Stromal cell of bone marrow (primary cell): ENCODE results near the gene SLC35E2B.
"Not testable (repeated sequence)": the region's sequence is repeated elsewhere in the genome, so short reads cannot be mapped to it uniquely, and the experiment has no call there.

Experiments used
- DNase-seq: peaks from one replicate; pipeline ENCODE4 v3.0.0-alpha.2; 2012; ENCODE audit warnings: low read depth

The SLC35E2B gene

GRCh38 chr1:1674806-1675205 is 17.8 kb downstream of the SLC35E2B start:
- not testable (repeated sequence) for DNase-seq

GRCh38 chr1:1672181-1672965 is 20.2 kb downstream of the SLC35E2B start:
- DNase-seq, result no peak

DNA sequence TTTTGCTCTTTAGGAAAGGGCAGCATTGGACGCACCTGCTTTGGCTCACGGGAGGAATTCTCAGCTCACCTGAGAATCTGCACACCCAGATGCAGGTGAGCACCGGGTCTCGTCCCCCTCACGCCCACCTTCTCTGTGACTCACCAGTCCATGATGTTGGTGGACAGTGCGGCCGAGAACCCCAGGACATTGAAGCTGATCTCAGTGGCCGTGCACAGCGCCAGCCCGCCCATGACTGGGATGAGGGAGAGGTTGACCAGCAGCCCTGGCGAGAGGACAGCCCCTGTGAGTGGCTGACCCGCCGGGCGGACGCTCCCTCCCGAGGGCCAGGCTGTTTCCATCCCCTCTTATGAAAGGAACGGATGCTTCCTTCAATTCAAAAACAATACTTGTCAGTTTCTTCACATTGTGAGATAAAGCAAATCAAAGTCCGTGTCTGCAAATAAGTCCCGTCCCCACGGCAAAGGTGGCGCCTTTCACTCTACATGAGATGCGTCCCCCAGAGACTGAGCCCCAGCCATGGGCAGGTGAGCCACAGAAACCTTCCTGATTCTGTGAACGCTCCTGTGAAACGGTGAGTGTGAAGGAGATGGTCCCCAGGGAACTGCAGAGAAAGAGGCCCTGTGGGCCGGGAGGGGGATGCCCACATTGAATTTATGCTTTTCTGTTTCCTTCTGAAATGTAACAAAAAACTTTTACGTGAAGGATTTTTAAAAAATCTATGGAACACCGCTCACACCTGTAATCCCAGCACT is 21.1 kb downstream of the SLC35E2B start:
- DNase-seq, result no peak

DNA sequence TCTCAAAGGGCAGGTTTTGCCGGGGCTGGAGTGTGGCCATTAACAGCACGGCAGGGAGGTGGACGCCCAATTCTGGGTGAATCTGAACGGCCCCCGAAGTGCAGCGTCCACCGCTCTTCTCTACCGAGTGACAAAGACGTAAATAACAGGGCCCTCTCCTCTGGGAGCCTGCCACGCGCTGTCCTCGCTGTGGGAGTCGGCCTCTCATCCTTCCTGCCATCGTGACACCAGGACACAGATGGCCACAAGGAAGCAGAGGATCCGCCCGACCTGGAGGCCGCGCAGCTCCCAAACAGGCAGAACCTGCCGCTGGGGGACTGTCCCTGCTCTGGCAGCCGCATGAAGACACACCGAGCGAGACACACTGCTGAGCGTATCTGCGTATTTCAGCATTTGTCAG is 21.7 kb downstream of the SLC35E2B start:
- DNase-seq, result no peak

DNA sequence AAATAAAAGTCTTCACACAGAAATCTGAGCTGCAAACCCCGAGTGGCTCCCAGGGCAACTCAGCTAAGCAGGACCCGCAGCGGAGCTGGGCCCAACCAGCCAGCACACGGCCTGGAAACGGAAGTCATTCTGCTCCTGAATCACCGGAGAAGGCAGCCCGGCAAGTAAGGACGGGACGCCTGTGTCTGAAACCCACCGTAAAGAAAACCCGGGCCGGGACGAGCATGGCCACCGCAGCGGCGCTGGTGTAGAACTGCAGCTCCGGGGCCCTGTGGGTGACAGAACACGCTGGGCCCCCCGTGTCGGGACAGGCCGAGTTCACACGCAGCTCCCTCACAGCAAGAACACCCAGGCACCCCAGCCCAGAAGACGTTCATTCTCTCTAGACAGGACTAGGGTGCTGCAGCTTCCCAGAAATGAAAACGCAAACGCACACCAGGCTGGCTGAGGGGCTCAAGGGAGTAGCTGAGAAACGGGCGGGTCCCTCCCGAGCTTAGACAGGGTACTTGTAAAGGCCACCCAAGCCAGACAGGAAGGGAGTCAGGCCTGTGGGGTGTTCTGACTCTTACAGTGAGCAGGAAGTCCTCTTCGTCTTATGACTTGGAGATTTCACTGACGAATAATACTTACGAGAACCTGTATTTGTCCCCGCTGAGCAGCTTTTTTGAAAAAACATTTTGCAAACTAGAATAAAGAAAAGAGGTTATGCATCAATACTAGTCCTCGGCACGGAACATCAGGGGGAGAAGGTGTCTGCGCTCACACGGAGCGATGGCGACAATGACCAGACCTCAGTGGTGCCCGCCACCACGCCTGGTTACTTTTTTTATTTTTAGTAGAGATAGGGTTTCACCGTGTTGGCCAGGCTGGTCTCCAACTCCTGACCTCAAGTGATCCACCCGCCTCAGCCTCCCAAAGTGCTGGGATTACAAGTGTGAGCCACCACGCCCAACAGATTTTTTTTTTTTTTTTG is 22.8 kb downstream of the SLC35E2B start:
- no peak for DNase-seq

GRCh38 chr1:1666526-1666925 is 26.1 kb downstream of the SLC35E2B start:
- DNase-seq, result no peak

DNA sequence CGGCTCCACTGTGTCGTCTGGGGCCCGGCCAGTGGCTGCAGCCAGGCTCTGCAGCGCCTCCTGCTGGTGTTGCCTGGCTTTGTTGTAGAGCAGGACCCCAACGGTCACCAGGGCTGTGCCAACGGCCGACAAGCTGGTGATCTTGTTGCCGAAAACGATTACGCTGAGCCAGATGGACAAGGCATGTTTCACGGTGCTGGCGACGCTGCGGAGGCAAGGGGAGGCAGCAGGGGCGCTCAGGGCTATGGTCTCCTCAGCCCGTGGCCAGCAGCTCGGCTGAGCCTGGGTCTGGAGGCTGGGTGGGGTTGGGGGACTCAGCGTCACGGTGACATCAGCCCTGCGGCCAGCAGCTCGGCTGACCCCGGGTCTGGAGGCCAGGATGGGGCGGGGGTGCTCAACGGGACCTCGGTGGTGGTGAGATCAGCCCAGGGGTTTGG is 26.8 kb downstream of the SLC35E2B start:
- no peak for DNase-seq

DNA sequence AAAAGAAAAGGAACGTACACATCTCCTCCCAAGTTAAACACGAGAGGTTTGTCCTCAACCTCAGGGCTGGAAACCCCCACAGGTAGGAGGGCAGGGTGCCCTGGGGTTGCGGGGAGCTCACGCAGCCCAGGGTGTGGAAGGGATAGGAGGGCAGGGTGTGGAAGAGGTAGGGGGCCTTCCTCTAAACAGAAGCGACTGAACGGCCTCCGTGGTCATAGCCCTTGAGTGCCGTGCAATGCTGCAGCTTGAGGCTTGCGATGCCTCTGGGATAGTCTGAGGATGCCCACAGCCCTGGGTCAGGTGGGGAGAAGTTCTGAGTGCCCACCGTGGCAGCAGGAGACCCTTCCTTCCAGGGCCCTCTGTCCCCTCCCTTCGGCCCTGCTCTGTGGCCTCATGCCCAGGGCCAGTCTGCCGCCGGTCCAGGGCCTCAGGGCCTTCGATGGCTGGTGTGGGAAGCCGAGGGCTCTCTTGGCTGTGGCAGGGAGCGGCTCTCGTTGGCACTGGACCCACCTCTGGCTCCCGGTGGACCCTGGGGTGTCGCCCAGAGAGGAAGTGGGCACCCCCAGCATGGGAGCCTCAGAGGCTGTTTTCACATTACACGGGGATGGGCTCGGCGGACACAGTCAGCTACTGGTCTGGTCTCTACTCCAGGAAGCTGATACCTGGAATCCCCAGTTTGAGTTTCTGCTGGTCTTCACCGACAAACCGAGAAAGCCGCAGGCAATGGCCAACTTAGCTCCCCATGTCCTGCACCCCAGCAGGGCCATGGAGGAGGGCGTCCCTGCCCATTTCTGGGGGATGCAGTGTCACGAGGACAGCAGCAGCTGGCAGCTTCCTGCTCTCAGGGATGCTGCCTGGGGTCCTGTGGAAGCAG is 27.4 kb downstream of the SLC35E2B start:
- DNase-seq, result no peak

- not testable (repeated sequence) for DNase-seq
These were observed 28.3 kb downstream of the SLC35E2B start for GRCh38 chr1:1664318-1664717.

DNA sequence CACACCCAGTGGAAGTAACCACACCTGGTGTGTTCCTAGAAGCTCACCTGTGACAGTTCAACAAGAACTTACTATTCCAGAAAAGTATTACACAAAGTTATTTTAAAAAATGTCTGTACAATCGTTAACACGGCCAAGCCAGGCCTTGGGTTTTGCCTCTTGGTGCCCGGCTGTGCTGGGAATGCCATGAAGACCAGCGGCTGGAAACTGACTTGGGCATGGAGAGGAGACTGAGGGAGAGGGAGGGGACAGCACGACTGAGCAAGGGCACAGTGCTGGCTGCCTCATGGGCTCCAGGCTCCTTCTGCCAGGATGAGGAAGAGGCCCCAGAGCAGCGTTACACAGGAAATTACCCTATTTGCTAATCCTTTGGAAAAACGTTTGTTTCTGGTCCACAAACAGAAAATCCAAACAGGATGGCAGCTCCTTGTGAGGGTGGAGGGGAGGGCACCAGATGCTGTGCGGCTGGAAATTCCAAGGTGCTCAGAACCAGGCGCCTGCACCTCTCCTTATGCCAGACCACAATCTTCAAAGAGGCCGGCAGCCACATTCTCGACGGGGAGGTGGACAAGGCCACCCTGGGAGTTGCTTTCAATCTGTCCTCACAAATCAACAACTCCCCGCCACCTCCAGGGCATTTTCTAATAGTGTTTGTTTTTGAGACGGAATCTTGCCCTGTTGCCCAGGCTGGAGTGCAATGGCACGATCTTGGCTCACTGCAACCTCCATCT is 29.6 kb downstream of the SLC35E2B start:
- not testable (repeated sequence) for DNase-seq

DNA sequence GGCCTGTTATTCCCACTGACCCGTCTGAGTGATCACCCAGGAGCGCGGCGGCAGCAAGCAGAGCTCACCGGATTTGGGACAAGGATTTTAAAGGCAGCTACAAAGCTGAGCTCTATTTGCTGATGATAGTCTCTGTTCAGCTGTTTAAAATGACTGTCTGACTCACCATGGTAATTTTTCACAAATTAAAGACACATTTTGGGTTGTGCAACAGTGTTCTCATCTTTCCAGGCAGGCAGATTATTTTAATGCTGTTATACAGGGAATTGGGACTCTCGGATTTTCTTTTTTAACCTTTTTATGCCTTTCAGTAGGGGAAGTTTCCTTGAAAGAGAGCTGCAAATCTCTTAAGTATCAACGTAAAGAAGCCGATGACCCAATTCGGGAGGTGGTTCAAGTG is 30.2 kb downstream of the SLC35E2B start:
- peak; percentile 38 for DNase-seq

DNA sequence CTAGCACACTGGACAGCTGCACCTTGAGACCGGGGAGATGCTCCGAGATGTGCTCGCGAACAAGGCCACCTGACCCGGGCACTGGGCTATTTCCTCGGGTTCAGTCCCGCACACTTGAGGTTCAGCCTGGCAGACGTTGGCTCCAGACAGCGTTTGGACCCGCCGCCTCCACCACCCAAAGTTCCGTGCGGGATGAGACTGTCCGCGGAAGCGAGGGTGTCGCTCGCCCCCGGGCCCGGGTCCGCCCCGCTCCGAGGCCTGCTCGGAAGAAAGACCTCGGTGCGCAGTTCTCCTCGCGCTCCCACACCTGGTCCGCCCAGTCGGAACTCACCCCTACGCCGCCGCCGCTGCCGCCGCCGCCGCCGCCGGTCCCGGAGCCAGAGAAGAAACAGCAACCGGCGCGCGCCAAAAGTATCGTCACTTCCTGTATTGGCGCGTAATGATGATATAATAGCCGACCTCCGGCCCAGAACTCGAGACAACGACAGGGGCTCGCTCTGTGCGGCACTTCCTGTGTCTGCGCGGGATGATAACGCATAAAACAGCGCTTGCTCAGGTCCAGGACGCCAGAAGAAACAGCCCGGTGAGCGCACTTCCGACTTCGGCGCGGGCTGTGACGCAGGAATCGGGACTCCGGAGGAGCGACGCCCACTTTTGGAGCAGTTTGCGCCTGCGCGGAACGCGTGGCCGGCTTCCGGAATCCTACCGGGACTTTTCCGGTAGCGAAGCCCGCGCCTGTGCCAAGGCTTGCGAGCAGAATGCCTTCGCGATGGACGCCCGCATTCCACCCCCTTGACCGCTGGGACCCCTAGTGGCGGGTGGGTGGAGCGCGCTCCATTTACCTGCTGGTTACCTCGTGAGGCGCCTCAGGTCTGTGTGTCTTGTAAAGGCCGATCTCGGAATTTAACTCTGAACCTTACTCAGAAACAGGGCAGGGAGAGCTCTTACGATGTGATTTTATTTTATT is 33.7 kb downstream of the SLC35E2B start, which contains the start of gene CDK11B:
TSS of gene CDK11B (minus strand) at position 422 of the 967 bp plus-strand sequence. CDS start 1,519 bp downstream, outside the sequence.
- peak; percentile 91 for DNase-seq

- DNase-seq, result not testable (repeated sequence)
These were observed 44.3 kb downstream of the SLC35E2B start for GRCh38 chr1:1648265-1648664.

DNA sequence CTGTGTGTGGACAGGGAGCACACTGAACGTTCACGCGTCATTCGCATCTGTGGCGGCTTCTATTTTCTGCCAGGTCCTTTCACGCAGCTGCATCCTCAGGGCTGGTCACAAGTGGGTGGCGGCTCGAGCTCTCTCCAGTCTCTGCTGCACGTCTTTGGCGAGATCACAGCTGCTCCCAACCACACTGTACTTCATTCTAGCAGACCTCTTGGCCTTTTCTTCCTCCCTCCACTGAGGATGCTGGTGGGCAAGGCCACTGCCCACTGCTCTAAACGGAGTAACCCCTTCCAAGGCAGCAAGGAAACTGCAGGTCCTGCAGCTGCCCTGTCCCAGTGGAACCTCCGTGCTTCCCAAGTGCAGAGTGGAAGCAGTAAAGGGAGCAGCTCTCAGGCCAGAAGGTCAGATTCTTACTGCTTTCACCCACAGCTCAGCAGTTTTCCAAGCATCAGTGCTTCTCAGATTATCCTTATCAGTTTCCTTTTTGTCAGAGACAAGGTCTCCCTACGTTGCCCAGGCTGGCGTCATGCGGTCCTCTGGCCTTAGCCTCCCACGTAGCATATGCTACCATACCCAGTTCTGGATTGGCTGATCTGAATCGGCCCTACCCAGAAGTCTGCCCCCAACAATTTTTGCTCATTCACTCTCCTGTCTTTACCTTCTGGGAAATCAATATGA is 44.9 kb downstream of the SLC35E2B start:
- not testable (repeated sequence) for DNase-seq

GRCh38 chr1:1646326-1646725 is 46.3 kb downstream of the SLC35E2B start:
- not testable (repeated sequence) for DNase-seq

DNA sequence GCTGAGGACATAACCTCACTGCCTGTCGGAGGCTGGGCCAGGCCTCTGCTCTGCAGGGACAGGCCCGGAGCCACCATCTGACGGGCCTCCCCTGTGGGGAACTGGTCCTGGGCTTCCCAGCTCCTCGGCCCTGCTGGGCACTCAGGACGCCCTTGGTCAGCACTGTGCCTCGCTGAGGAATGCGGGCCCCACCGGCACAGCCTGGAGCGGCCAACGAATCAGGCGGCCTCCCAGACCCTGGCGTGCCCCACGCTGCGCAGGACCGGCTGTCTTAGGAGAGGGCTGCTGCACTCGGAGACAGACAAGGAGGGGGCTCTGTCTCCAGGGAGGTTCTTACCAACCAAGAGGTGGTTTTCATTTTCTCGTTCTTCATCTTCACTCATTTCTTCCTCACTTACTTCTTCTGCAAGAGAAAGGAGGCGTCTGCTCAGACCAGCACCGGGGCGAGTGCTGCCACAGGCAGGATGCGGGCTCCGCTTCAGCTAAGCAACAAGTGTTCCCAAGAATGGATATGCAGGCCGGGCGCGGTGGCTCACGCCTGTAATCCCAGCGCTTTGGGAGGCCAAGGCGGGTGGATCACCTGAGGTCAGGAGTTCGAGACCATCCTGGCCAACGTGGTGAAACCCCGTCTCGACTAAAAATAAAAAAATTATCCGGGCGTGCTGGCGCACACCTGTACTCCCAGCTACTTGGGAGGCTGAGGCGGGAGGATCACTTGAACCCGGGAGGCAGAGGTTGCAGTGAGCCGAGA is 51.7 kb downstream of the SLC35E2B start:
- not testable (repeated sequence) for DNase-seq

- not testable (repeated sequence) for DNase-seq
These were observed 52.5 kb downstream of the SLC35E2B start for GRCh38 chr1:1640081-1640480.

- not testable (repeated sequence) for DNase-seq
These were observed 53.2 kb downstream of the SLC35E2B start for GRCh38 chr1:1639368-1639767.
